ENCODE measurements around the gene CRISPLD2.
A peak's percentile ranks its signal among the peaks of the same experiment; 100 is the strongest.
"Not testable (repeated sequence)": the region's sequence is repeated elsewhere in the genome, so short reads cannot be mapped to it uniquely, and the experiment has no call there.

The CRISPLD2 gene

GRCh38 chr16:84821728-84822689, 2.2 kb downstream of the CRISPLD2 start:
- no peak for DNase-seq (ENCODE audit: low read depth)

- no peak for DNase-seq (ENCODE audit: low read depth)
Observed at GRCh38 chr16:84822990-84823389, 3.2 kb downstream of the CRISPLD2 start.

GRCh38 chr16:84823484-84823883, 3.7 kb downstream of the CRISPLD2 start:
- DNase-seq (ENCODE audit: low read depth), result peak; percentile 59

- DNase-seq (ENCODE audit: low read depth), result no peak
Observed at GRCh38 chr16:84823926-84824325, 4.1 kb downstream of the CRISPLD2 start.

GRCh38 chr16:84825896-84826557, 6.2 kb downstream of the CRISPLD2 start:
- DNase-seq (ENCODE audit: low read depth), result peak; percentile 43

GRCh38 chr16:84826558-84826941, 6.8 kb downstream of the CRISPLD2 start:
- peak; percentile 77 for DNase-seq (ENCODE audit: low read depth)

- peak; percentile 45 for DNase-seq (ENCODE audit: low read depth)
Observed at GRCh38 chr16:84827131-84827574, 7.4 kb downstream of the CRISPLD2 start.

GRCh38 chr16:84827897-84828296, 8.1 kb downstream of the CRISPLD2 start:
- no peak for DNase-seq (ENCODE audit: low read depth)

- no peak for DNase-seq (ENCODE audit: low read depth)
Observed at GRCh38 chr16:84828322-84828721, 8.5 kb downstream of the CRISPLD2 start.

- peak; percentile 88 for DNase-seq (ENCODE audit: low read depth)
Observed at GRCh38 chr16:84829168-84829965, 9.6 kb downstream of the CRISPLD2 start.

- no peak for DNase-seq (ENCODE audit: low read depth)
Observed at GRCh38 chr16:84830765-84831384, 11.1 kb downstream of the CRISPLD2 start.

- not testable (repeated sequence) for DNase-seq (ENCODE audit: low read depth)
Observed at GRCh38 chr16:84831728-84832127, 11.9 kb downstream of the CRISPLD2 start.

- DNase-seq (ENCODE audit: low read depth), result peak; percentile 100
Observed at GRCh38 chr16:84832488-84833143, 12.8 kb downstream of the CRISPLD2 start.

- peak; percentile 72 for DNase-seq (ENCODE audit: low read depth)
Observed at GRCh38 chr16:84833144-84833500, 13.3 kb downstream of the CRISPLD2 start.

- no peak for DNase-seq (ENCODE audit: low read depth)
Observed at GRCh38 chr16:84833542-84834402, 14.0 kb downstream of the CRISPLD2 start.

- DNase-seq (ENCODE audit: low read depth), result peak; percentile 50
Observed at GRCh38 chr16:84834403-84834772, 14.6 kb downstream of the CRISPLD2 start.

GRCh38 chr16:84836234-84836647, 16.5 kb downstream of the CRISPLD2 start:
- DNase-seq (ENCODE audit: low read depth), result peak; percentile 100

GRCh38 chr16:84836967-84837366, 17.2 kb downstream of the CRISPLD2 start:
- DNase-seq (ENCODE audit: low read depth), result no peak

GRCh38 chr16:84838383-84838948, 18.7 kb downstream of the CRISPLD2 start:
- DNase-seq (ENCODE audit: low read depth), result no peak

- DNase-seq (ENCODE audit: low read depth), result peak; percentile 86
Observed at GRCh38 chr16:84839054-84839453, 19.3 kb downstream of the CRISPLD2 start.
